CD4-positive, alpha-beta T cell (primary cell): ENCODE results near the gene SNRPD3. TPM values are rescaled to one million over a fixed set of nuclear protein-coding genes. Genes with fewer than 3 reads are reported as not detected.

Source experiments
- ATAC-seq: fragments of 200-7000 bp; cut with Tn5 transposase; one replicate; pipeline ENCODE4 v1.10.0; 2022; ENCODE audit warnings: mild to moderate bottlenecking; ENCODE audit not compliant: poor library complexity
- CTCF ChIA-PET: fragments of 350-600 bp; sonication (Branson Sonifier 250); formaldehyde crosslinking; loops from one replicate; lab custom pipeline; 2021; ENCODE audit warnings: antibody characterized with exemption, inconsistent platforms; lab: Charles Lee
- POLR2A ChIA-PET: fragments of 350-600 bp; sonication (Branson Sonifier 250); formaldehyde crosslinking; loops from one replicate; lab custom pipeline; 2021; ENCODE audit warnings: antibody characterized with exemption, inconsistent platforms; lab: Charles Lee
- DNase-seq, 14 experiments: peaks; one replicate each; pipeline ENCODE4 v3.0.0-alpha.2; 2013 to 2020; ENCODE audit warnings: mixed read lengths in 2 of 14
- H3K27ac ChIP-seq, 2 donors: one replicate each; pipeline versions ENCODE4 v1.5.1 to v1.7.0; 2013; ENCODE audit warnings: low read length in 2 of 2, low read depth in 1 of 2, mild to moderate bottlenecking in 1 of 2
- H3K27me3 ChIP-seq, 2 experiments: 1 replicate in 1 of 2; 2 replicates in 1 of 2; pipeline versions ENCODE4 v1.6.1 to v1.7.0; 2013; ENCODE audit warnings: low read length in 2 of 2, control low read depth in 1 of 2, mild to moderate bottlenecking in 1 of 2, moderate library complexity in 1 of 2; ENCODE audit not compliant: insufficient read depth in 2 of 2, control insufficient read depth in 1 of 2
- H3K36me3 ChIP-seq: one replicate; pipeline ENCODE4 v1.6.1; 2013; ENCODE audit warnings: low read length, control low read depth; ENCODE audit not compliant: insufficient read depth
- H3K4me1 ChIP-seq: one replicate; pipeline ENCODE4 v1.6.1; 2013; ENCODE audit warnings: low read length, control low read depth; ENCODE audit not compliant: insufficient read depth
- H3K4me3 ChIP-seq: one replicate; pipeline ENCODE4 v1.5.1; 2013; ENCODE audit warnings: mild to moderate bottlenecking, low read length, moderate library complexity
- H3K9me3 ChIP-seq, 2 experiments: 1 replicate in 1 of 2; 2 replicates in 1 of 2; pipeline versions ENCODE4 v1.6.1 to v1.7.0; 2013; ENCODE audit warnings: low read length in 2 of 2, mild to moderate bottlenecking in 2 of 2, control low read depth in 1 of 2, moderate library complexity in 1 of 2; ENCODE audit not compliant: control insufficient read depth in 1 of 2, insufficient read depth in 1 of 2
- H3K27ac Mint-ChIP-seq: one replicate; pipeline ENCODE4 v1.8.0; 2020; ENCODE audit warnings: mixed read lengths
- H3K27me3 Mint-ChIP-seq: one replicate; pipeline ENCODE4 v1.8.0; 2021; ENCODE audit warnings: mixed read lengths
- H3K36me3 Mint-ChIP-seq: one replicate; pipeline ENCODE4 v1.8.0; 2021; ENCODE audit warnings: low read depth, mixed read lengths
- H3K4me1 Mint-ChIP-seq: one replicate; pipeline ENCODE4 v1.8.0; 2021; ENCODE audit warnings: low read depth, mixed read lengths
- H3K4me3 Mint-ChIP-seq: one replicate; pipeline ENCODE4 v1.8.0; 2020; ENCODE audit warnings: mild to moderate bottlenecking, mixed read lengths
- H3K9me3 Mint-ChIP-seq: one replicate; pipeline ENCODE4 v1.8.0; 2020; ENCODE audit warnings: mixed read lengths
- intact Hi-C, 2 experiments: fragments of 100-400 bp; cut with DNase I in 1 of 2; cut with micrococcal nuclease in 1 of 2; formaldehyde crosslinking; loops; one replicate each; pipeline versions ENCODE4 v1.15.1 to v1.9.0; 2023 to 2025; cut with DNase I, micrococcal nuclease
- total RNA-seq, 174 experiments: library from RNA in 2 of 174; stranded (reverse) in 2 of 174; gene quantifications; one replicate each; pipeline ENCODE4 v1.2.3 and lab custom pipeline; 2021 to 2026
- TF ChIP-seq, protein P1 (sequence below): fragments of 200-600 bp; IDR thresholded peaks from one replicate; pipeline ENCODE4 v1.8.0; 2022; ENCODE audit warnings: antibody characterized with exemption, mild to moderate bottlenecking

Gene SNRPD3
- total RNA-seq, 2 experiments from 2014 or later: 31.0 to 31.5 TPM

- H3K36me3 ChIP-seq: peaks cover 52% of the 10 kb centered on the region
- ChIA-PET CTCF (no interaction called here), POLR2A (no interaction called here)
- Mint-ChIP-seq H3K27me3 (no peaks in the 10 kb centered on the region), H3K4me3 (no peak overlapping the region), H3K9me3 (no peaks in the 10 kb centered on the region), H3K27ac (no peak overlapping the region), H3K4me1 (no peaks in the 10 kb centered on the region), H3K36me3 (peaks cover 56% of the 10 kb centered on the region)
- TF ChIP-seq, protein P1, sequence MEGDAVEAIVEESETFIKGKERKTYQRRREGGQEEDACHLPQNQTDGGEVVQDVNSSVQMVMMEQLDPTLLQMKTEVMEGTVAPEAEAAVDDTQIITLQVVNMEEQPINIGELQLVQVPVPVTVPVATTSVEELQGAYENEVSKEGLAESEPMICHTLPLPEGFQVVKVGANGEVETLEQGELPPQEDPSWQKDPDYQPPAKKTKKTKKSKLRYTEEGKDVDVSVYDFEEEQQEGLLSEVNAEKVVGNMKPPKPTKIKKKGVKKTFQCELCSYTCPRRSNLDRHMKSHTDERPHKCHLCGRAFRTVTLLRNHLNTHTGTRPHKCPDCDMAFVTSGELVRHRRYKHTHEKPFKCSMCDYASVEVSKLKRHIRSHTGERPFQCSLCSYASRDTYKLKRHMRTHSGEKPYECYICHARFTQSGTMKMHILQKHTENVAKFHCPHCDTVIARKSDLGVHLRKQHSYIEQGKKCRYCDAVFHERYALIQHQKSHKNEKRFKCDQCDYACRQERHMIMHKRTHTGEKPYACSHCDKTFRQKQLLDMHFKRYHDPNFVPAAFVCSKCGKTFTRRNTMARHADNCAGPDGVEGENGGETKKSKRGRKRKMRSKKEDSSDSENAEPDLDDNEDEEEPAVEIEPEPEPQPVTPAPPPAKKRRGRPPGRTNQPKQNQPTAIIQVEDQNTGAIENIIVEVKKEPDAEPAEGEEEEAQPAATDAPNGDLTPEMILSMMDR: no peak
- H3K27ac ChIP-seq: no peak overlapping the region
- no peaks in the 10 kb centered on the region for H3K4me1 ChIP-seq
- no peak overlapping the region for H3K4me3 ChIP-seq
- no peaks in the 10 kb centered on the region for H3K9me3 ChIP-seq
- no peak for DNase-seq
- no peaks in the 10 kb centered on the region for H3K27me3 ChIP-seq
- ATAC-seq: no peak
- intact Hi-C loops: no loop called here
These were observed 15.3 kb upstream of the SNRPD3 start for GRCh38 chr22:24540470-24540869.

DNA sequence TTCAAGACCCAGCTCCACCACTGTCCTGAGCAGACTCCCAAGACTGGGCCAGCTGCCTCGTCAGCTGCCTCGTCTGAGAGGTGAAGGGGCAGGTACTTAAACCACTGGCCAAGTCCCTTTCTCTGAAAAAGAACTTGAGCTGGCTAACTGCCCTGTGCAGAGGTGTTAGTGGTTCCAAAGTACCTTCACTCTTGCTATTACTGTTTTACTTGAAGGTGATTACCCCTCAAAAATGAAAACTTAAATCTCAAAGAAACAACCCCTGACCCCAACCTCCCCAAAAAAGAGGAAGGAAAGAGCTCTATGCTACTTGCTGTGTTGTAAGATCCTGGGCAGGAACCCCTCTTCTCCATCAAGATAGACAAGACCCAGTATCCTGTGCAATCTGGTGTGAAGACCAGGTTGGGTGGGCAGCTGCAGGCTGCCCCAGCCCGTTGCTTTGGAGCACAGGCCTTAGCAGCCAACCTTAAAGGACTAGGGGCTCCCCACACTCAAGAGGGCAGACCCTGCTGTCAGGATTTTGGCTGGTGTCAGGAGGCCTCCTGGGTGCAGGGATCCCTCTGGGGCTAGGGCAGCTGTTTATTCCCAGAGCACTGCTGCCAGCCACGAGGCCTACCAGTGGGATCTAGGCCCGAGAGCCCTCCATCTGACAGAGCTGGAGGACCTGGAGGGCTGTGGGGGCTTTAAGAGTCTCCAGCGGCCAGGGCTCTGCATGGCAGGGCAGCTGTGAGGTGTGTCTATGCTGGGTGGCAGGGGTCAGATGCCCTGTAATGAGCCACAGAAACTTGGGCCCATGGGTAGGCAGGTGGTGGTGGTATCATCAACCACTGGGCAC, 13.9 kb upstream of the SNRPD3 start:
- ChIA-PET POLR2A (interaction anchor here (1.3 kb wide), 1 partner anchor 13 kb away, joined by 5 read pairs; the partner anchor contains the start of gene GUCD1), CTCF (no interaction called here)
- intact Hi-C loops: no loop called here
- no peaks in the 10 kb centered on the region for H3K9me3 ChIP-seq
- Mint-ChIP-seq H3K9me3 (no peaks in the 10 kb centered on the region), H3K4me3 (no peak overlapping the region), H3K27me3 (no peaks in the 10 kb centered on the region), H3K4me1 (no peaks in the 10 kb centered on the region), H3K27ac (no peak overlapping the region), H3K36me3 (peaks cover 68% of the 10 kb centered on the region)
- no peaks in the 10 kb centered on the region for H3K27me3 ChIP-seq
- DNase-seq (no peak), ATAC-seq (no peak)
- H3K36me3 ChIP-seq: peaks cover 60% of the 10 kb centered on the region
- H3K4me1 ChIP-seq: no peaks in the 10 kb centered on the region
- H3K27ac ChIP-seq: no peak overlapping the region
- H3K4me3 ChIP-seq: no peak overlapping the region
- TF ChIP-seq, protein P1: no peak

GRCh38 chr22:24542641-24543040, 13.2 kb upstream of the SNRPD3 start:
- CTCF ChIA-PET: no interaction called here
- no peaks in the 10 kb centered on the region for H3K4me1 Mint-ChIP-seq
- no peak overlapping the region for H3K4me3 Mint-ChIP-seq
- H3K9me3 Mint-ChIP-seq: no peaks in the 10 kb centered on the region
- POLR2A ChIA-PET: interaction anchor here (1.3 kb wide), 1 partner anchor 12 kb away, joined by 5 read pairs; the partner anchor contains the start of gene GUCD1
- H3K36me3 Mint-ChIP-seq: peaks cover 76% of the 10 kb centered on the region
- TF ChIP-seq, protein P1: no peak
- no peaks in the 10 kb centered on the region for H3K27me3 Mint-ChIP-seq
- DNase-seq (no peak), ATAC-seq (no peak)
- no peaks in the 10 kb centered on the region for H3K9me3 ChIP-seq
- H3K27me3 ChIP-seq: no peaks in the 10 kb centered on the region
- no peak overlapping the region for H3K27ac Mint-ChIP-seq
- no peak overlapping the region for H3K27ac ChIP-seq
- H3K4me1 ChIP-seq: no peaks in the 10 kb centered on the region
- intact Hi-C loops: no loop called here
- H3K4me3 ChIP-seq: no peak overlapping the region
- peaks cover 68% of the 10 kb centered on the region for H3K36me3 ChIP-seq
